ENCODE results near the gene VPS36.
"Not testable (repeated sequence)": the region's sequence is repeated elsewhere in the genome, so short reads cannot be mapped to it uniquely, and the experiment has no call there.

VPS36 gene

GRCh38 chr13:52432456-52432855, 18.0 kb downstream of the VPS36 start:
- no peak for DNase-seq

- no peak for DNase-seq
Measured at GRCh38 chr13:52428295-52428694, 22.1 kb downstream of the VPS36 start.

DNA sequence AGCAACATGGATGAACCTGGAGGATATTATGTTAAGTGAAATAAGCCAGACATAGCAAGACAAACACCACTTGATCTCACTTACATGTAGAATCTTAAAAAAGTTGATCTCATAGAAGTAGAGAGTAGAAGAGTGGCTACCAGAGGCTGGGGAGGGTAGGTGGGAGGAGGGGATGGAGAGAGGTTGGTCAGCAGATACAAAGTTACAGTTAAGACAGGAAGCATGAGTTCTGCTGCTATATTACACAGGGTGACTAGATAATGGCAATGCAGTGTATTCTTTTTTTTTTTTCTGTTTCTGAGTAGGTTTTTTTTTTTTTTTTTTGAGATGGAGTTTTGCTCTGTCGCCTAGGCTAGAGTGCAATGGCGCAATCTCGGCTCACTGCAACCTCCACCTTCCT, 29.2 kb downstream of the VPS36 start:
- DNase-seq = no peak

DNA sequence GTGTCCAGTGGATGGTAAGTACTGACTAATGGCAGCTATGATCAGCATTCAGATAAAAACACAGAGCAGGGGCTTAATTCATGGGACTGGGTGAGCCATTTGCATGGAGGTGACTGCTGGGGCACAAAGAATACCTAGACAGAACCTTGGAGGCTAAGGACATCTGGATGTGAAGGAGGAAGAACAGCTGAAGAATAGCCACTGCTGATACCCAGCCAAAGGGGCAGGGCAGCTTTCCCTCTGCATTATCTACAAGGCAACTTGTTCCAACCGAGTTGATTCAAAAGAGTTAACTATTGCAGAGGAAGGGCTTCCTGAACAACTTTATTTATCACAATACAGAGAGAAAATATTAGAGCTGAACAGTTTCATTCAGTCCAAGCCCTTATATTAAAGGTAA, 31.4 kb downstream of the VPS36 start:
- no peak for DNase-seq

DNA sequence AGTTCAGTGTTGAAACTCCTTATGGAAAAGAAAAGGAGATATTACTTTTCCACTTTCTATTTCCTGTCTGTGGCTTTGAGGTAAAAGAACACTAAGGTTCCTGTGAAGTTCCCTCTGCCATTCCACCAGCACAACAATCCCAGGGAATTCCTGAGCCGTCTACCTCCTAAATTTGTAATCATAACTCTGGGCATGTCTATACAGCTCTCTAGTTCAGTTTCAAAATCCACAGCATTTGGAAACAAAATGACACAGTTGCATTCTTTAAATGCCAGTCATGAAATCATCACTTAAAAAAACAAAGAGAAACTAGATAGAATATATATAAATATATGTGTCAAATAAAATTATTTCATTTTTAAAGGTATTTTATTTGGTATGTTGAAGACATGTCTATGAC, 35.5 kb downstream of the VPS36 start:
- DNase-seq = no peak

DNA sequence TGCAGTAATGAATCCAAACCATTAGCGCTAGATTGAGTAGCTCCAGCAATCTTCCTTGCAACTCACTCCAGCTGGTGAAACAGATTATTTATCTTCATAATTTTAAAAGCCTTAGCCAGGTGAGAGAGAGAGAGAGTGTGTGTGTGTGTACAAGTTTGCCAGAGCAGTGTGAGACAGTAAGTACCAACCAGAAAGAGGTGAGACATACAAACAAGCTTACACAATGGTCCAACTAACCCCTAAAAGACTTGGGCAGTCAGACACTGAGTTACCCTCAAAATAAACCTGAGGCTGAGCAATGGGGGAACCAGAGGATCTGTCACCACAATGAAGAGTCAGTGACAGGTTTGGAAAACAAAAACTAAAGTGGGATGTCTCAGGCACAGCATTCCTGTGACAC, 36.4 kb downstream of the VPS36 start:
- DNase-seq = no peak

GRCh38 chr13:52412128-52412527, 38.3 kb downstream of the VPS36 start:
- no peak for DNase-seq

DNA sequence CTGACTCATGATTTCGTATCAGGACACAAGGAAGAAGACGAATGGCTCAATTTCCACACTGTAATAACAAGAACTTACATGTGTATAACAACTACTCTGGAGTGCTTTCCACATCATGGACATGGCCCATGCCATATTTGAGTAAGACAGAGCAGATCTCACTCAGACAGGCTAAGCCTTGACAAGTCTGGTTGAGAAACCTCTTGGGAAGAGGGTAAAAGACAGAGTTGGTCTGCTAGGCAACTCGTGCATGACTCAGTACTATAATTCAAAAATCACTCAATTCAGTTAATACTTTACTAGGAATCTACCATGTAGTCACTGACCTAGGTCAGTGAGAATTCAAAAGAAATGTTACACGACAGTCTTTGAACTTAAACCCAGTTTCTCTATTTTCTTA, 38.8 kb downstream of the VPS36 start:
- no peak for DNase-seq

DNA sequence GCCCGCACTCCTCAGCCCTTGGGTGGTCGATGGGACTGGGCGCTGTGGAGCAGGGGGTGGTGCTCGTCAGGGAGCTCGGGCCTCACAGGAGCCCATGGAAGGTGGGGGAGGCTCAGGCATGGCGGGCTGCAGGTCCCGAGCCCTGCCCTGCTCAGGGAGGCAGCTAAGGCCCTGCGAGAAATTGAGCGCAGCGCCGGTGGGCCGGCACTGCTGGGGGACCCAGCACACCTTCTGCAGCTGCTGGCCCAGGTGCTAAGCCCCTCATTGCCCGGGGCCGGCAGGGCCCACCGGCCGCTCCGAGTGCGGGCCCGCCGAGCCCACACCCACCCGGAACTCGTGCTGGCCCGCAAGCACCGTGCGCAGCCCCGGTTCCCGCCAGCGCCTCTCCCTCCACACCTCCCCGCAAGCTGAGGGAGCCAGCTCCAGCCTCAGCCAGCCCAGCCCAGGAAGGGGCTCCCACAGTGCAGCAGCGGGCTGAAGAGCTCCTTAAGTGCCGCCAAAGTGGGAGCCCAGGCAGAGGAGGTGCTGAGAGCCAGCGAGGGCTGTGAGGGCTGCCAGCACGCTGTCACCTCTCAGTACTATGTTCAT, 42.3 kb downstream of the VPS36 start:
- peak; percentile 21 for DNase-seq

DNA sequence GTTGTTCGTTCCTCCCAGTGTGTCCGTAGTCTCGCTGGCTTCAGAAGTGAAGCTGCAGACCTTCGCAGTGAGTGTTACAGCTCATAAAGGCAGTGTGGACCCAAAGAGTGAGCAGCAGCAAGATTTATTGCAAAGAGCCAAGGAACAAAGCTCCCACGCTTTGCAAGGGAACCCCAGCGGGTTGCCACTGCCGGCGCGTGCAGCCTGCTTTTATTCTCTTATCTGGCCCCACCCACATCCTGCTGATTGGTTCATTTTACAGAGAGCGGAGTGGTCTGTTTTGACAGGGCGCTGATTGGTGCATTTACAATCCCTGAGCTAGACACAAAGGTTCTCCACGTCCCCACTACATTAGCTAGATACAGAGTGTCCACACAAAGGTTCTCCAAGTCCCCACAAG, 43.0 kb downstream of the VPS36 start:
- DNase-seq = not testable (repeated sequence)

- DNase-seq = no peak
Measured at GRCh38 chr13:52406629-52407028, 43.8 kb downstream of the VPS36 start.

GRCh38 chr13:52405767-52406494, 44.5 kb downstream of the VPS36 start, which contains the start of gene THSD1:
Gene THSD1, minus strand, starts transcription at chr13:52406172. Its CDS starts 3,572 bp downstream, at chr13:52402600.
- DNase-seq = peak; percentile 0

DNA sequence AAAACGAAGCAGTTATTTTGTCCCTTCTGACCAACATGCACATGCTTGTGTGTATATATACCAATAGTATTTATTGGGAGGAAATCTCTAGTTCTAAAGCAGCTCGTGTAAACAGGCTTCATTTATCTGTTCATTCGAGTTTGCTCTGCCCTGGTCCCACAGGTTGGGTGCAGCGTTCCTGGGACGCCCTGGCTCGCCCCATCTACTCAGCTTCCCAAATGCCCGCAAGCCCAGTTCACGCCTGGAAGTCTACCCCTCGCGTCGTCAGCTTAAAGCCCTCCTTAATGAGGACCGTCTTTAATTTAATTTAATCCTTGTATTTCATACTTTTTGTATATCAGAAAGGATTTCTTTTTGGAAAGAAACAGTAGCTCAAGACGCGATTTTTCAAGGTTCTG, 45.1 kb downstream of the VPS36 start:
- no peak for DNase-seq

- DNase-seq = no peak
Measured at GRCh38 chr13:52399708-52400107, 50.7 kb downstream of the VPS36 start.

GRCh38 chr13:52399046-52399445, 51.4 kb downstream of the VPS36 start:
- no peak for DNase-seq

GRCh38 chr13:52395704-52396103, 54.7 kb downstream of the VPS36 start:
- DNase-seq = no peak

DNA sequence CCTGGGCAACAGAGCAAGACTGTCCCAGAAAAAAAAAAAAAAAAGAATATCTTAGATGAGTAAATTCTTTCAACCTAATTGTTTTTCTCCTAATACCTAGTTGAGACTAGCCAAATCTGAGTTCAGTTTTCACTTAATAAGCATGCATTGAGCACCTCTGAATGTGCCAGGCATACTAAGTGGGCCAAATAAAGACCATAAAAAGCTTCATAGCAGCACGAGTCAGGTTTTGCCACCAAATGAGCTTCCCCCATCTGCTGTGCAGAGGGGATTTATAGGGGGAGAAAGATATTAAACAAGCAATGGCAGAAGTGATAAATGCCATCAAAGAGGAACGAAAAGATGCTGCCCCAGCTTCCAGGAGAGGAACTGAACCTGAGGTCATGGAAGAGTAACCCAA, 55.8 kb downstream of the VPS36 start:
- DNase-seq = no peak

- no peak for DNase-seq
Measured at GRCh38 chr13:52393572-52394357, 56.7 kb downstream of the VPS36 start.

GRCh38 chr13:52387721-52388120, 62.7 kb downstream of the VPS36 start:
- no peak for DNase-seq

GRCh38 chr13:52385870-52386269, 64.6 kb downstream of the VPS36 start:
- DNase-seq = no peak

GRCh38 chr13:52383366-52383765, 67.1 kb downstream of the VPS36 start:
- DNase-seq = no peak

- DNase-seq = no peak
Measured at GRCh38 chr13:52378312-52378711, 72.1 kb downstream of the VPS36 start.

GRCh38 chr13:52377898-52378297, 72.5 kb downstream of the VPS36 start:
- DNase-seq = no peak

DNA sequence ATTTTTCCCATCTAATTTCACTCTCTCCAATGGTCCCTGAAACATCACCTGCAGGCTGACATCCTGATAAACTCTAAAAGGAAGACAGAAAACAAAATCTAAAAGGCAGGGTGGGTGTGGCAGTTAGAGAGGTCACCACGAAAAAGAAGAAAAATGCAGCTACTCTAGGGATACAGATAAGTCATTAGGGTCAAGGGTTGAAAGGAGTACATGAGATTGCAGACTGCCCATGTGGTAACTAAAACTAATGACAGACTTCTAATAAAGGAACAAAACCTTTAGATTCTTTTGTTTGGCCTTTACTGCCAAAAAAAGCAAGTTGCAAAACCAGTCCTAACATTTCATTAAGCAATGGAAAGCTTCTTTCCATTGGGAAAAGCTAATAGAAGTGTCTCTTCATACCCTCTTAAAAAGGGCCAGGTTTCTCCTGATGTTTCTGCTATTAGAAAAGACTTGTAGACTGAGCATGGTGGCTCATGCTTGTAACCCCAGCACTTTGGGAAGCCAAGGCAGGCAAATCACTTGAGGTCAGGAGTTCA, 75.5 kb downstream of the VPS36 start:
- DNase-seq = no peak

Data from DMS79 treated with DMSO at 0.1 percent for 48 hours (cell line).